Ovary (tissue), 9 donors: ENCODE measurements around the gene EHD3. TPM values are rescaled to one million over a fixed set of nuclear protein-coding genes. Genes with fewer than 3 reads are reported as not detected.
A peak's percentile ranks its signal among the peaks of the same experiment; 100 is the strongest.

Experiments used
- DNase-seq, 5 donors: peaks; one replicate each; pipeline ENCODE4 v3.0.0-alpha.2; 2019 to 2020
- H3K27ac ChIP-seq, 2 donors: fragments of 200-600 bp; one replicate each; pipeline versions ENCODE4 v1.5.1 to v1.8.0; 2019 to 2022
- H3K27me3 ChIP-seq: fragments of 200-600 bp; one replicate; pipeline ENCODE4 v1.8.0; 2022
- H3K36me3 ChIP-seq: fragments of 200-600 bp; sonication (generic); one replicate; pipeline ENCODE4 v1.5.1; 2019
- H3K4me1 ChIP-seq: one replicate; pipeline ENCODE4 v1.8.1; 2013; ENCODE audit warnings: mild to moderate bottlenecking, moderate library complexity; ENCODE audit not compliant: insufficient read depth
- H3K4me3 ChIP-seq: fragments of 200-600 bp; sonication (generic); one replicate; pipeline ENCODE4 v1.5.1; 2017
- H3K9me3 ChIP-seq, 2 donors: fragments of 200-600 bp in 1 of 2; sonication (generic) in 1 of 2; one replicate each; pipeline versions ENCODE4 v1.5.1 to v1.8.1; 2013 to 2019; ENCODE audit warnings: mild to moderate bottlenecking in 1 of 2, moderate library complexity in 1 of 2
- EP300 ChIP-seq: sonication (generic); formaldehyde crosslinking; IDR thresholded peaks from one replicate; pipeline ENCODE4 v1.6.1; 2017; ENCODE audit warnings: antibody characterized with exemption
- POLR2A ChIP-seq: fragments of 450-650 bp; IDR thresholded peaks from one replicate; pipeline ENCODE4 v1.6.1; 2017; ENCODE audit warnings: antibody characterized with exemption, mild to moderate bottlenecking, moderate library complexity
- WGBS, 3 donors: extraction: QIAGEN DNeasy Blood & Tissue Kit in 1 of 3; methylation state at CpG; one replicate each; pipeline versions ENCODE4 v1.1.5 to v1.1.7; 2013 to 2017; 5-methylcytosine and 5-hydroxymethylcytosine counted together
- intact Hi-C, 4 donors: fragments of 100-400 bp; cut with DNase I; formaldehyde crosslinking; loops; one replicate each; pipeline versions ENCODE4 v1.11.0 to v1.15.1; 2022 to 2023
- polyA plus RNA-seq, 2 donors: library from polyadenylated mRNA; stranded (reverse); fragments of 200-250 nt in 1 of 2; fragments of 350-450 nt in 1 of 2; fragmentation: Illumina TruSeq in 1 of 2; extraction: RNeasy Lipid Tissue Mini Kit (QIAGEN cat#74804) in 1 of 2; gene quantifications; one replicate each; pipeline ENCODE4 v1.2.3, GENCODE V29; 2013 to 2014
- total RNA-seq, 7 donors: library from RNA; depleted of rRNA in 2 of 7; stranded (reverse); fragments of >200 nt in 2 of 7; fragmentation: NEBNext Ultra II Directional in 3 of 7; extraction: Animal tissue kit (Norgen Biotek cat#: 25700) in 3 of 7; gene quantifications; one replicate each; pipeline versions ENCODE4 v1.1.0 to v1.2.4, GENCODE V29; 2016 to 2023
- TF ChIP-seq, protein P1 (sequence below), 3 donors: fragments of 450-650 bp in 2 of 3; fragments of 200-600 bp in 1 of 3; IDR thresholded peaks; one replicate each; pipeline versions ENCODE4 v1.5.1 to v1.8.0; 2016 to 2022; ENCODE audit warnings: antibody characterized with exemption in 3 of 3, mild to moderate bottlenecking in 1 of 3
- donor health status: DM: no; HTN: no; CAD: no; lungs with moderate emphysema.
- donor health status: DM: no; HTN: no; CAD: no.
- donor health status: Bipolar disorder and iron deficiency.
- donor health status: DM: yes; HTN: yes; CAD: no.
- donor health status: DM: no; HTN: no; CAD: no.
- donor health status: DM: yes; HTN: yes; CAD: no.

Gene EHD3
- total and polyA plus RNA-seq, 9 donors: 2.8 to 10.6 (median 3.5) TPM

DNA sequence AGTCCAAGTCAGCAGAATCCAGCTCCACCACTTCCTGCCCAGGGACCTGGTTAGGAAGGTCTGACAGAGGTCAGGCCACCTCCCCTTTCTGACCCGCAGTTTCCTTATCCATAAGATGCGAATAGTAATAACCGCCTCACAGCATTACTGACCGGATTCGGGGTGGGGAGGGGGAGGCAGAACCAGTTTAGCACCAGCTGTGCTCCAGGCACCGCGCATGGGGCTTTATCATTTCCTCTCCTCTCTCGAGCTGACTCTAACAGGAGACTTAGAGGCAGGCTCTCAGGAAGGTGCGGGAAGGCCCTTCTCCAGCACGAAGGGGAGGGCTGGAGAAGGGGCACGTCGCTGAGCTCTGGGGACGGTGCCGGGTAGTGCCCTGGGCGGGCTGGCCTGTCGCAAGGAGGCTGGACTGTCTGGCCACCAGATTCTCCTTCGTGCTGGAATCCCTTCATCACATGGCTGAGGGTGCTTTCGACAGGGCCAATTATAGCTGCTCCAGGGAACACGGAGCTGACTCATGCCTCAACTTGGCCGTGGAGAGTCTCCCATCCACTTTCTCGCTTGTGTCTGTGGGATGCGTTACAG, 5.7 kb downstream of the EHD3 start:
- 63 to 73% (median 73%) methylated on average over 22 of the region's 22 CpGs for whole genome bisulfite sequencing, 3 donors
- DNase-seq: no peak
- TF ChIP-seq POLR2A: no peak
- TF ChIP-seq, protein P1, sequence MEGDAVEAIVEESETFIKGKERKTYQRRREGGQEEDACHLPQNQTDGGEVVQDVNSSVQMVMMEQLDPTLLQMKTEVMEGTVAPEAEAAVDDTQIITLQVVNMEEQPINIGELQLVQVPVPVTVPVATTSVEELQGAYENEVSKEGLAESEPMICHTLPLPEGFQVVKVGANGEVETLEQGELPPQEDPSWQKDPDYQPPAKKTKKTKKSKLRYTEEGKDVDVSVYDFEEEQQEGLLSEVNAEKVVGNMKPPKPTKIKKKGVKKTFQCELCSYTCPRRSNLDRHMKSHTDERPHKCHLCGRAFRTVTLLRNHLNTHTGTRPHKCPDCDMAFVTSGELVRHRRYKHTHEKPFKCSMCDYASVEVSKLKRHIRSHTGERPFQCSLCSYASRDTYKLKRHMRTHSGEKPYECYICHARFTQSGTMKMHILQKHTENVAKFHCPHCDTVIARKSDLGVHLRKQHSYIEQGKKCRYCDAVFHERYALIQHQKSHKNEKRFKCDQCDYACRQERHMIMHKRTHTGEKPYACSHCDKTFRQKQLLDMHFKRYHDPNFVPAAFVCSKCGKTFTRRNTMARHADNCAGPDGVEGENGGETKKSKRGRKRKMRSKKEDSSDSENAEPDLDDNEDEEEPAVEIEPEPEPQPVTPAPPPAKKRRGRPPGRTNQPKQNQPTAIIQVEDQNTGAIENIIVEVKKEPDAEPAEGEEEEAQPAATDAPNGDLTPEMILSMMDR (IDR thresholded peaks at IDR 0.05): no peak
- TF ChIP-seq EP300: no peak
- intact Hi-C loops: loop anchor here in 1 of 4 donors (5.0 to 10.0 kb wide), 2 partner anchors 95 to 1962 kb away; no protein-coding TSS in a partner anchor
- Histone ChIP-seq H3K27ac (peak overlapping the region in 1 of 2 donors; percentile 12), H3K27me3 (no peaks in the 10 kb centered on the region), H3K4me3 (no peak overlapping the region), H3K9me3 (no peaks in the 10 kb centered on the region), H3K36me3 (no peaks in the 10 kb centered on the region), H3K4me1 (peaks cover 2% of the 10 kb centered on the region)

DNA sequence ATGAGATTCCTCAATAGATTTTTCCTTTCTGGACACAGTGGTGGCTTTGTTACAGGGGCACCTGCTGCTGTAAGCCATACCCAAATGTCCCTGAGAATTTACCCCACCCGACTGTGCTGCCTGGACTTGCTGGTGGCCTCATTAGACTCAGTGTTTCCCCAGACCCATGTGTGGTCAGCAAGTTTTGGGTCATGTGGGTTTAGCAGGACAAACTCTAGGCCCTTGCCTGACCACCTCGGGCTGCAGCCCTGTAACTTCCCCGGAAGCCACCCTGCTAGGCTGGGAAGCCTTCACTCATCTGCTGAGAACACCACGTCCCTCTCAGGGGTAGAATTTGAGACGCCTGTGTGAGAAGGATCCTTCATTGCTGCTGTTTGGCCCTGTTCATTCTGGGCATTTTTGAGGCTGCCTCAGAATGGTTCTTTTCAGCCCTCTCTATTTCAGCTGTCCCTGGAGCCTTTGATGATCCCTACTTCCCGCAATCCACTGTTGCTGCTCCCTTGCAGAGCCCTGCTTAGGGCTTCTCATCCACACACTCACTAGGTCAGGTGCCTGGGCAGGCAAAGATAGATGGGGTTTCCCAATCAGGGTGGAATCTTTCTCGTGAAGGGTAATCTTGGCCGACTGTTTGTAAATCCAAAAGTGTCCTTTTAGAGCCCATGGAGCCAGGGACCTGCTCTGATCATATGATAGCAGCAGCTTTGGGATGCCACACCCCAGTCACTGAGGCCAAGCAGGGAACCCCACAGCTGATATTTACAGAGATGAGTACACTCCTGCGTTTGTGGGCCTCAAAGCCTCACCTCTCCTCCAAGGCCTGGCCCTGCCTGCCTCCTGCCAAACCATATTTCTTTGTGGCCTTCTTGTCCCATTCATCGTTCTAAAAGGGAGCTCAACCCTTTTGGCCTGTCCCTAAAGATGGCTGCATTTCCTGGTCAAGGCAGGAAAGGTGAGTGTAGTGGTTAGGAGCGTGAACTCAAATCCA, 6.7 kb downstream of the EHD3 start:
- H3K27ac ChIP-seq: no peak overlapping the region
- 78 to 89% (median 81%) methylated on average over 11 of the region's 11 CpGs for WGBS, 3 donors
- intact Hi-C loops: no loop called here
- no peaks in the 10 kb centered on the region for H3K27me3 ChIP-seq
- no peak for DNase-seq
- H3K4me1 ChIP-seq: peaks cover 1% of the 10 kb centered on the region
- no peaks in the 10 kb centered on the region for H3K36me3 ChIP-seq
- no peaks in the 10 kb centered on the region for H3K9me3 ChIP-seq
- H3K4me3 ChIP-seq: no peak overlapping the region
- TF ChIP-seq EP300 (no peak), POLR2A (no peak)
- TF ChIP-seq, protein P1 (IDR thresholded peaks at IDR 0.05): no peak

DNA sequence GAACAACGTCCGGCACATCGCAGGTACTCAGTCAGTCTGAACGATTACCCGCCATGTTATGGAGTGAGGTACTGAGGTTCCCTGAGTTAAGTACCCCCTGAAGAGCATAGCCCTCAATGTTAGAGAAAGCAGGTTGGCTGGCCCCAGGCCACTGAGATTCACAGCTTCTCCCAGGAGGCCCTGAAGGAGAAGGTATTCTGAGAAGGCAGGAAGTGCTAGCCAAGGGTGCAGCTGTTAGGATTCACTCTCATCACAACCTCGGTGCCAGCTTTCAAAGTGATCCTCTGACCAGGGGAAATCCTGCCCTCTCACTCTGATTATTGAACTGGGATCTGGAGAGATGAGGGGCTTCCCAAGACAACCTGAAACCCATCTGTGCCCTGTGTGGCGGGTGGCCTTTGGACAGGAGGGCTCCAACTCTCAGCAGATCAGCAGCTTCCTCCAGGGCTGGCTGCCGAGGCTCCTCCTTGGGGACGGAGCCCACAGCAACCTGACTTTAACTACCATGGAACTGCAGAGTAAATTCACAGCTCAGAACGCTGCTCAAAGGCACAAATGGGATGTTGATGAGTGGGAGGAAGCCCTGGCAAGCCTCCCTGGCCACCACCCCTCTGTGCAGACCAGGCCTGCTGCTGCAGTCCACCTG, 7.8 kb downstream of the EHD3 start:
- H3K4me3 ChIP-seq: no peak overlapping the region
- no peaks in the 10 kb centered on the region for H3K36me3 ChIP-seq
- TF ChIP-seq, protein P1 (IDR thresholded peaks at IDR 0.05): no peak
- TF ChIP-seq POLR2A (no peak), EP300 (no peak)
- DNase-seq: no peak
- intact Hi-C loops: no loop called here
- H3K9me3 ChIP-seq: no peaks in the 10 kb centered on the region
- no peaks in the 10 kb centered on the region for H3K27me3 ChIP-seq
- 71 to 79% (median 74%) methylated on average over 10 of the region's 10 CpGs for WGBS, 3 donors
- no peak overlapping the region for H3K27ac ChIP-seq
- H3K4me1 ChIP-seq: peaks cover 1% of the 10 kb centered on the region

DNA sequence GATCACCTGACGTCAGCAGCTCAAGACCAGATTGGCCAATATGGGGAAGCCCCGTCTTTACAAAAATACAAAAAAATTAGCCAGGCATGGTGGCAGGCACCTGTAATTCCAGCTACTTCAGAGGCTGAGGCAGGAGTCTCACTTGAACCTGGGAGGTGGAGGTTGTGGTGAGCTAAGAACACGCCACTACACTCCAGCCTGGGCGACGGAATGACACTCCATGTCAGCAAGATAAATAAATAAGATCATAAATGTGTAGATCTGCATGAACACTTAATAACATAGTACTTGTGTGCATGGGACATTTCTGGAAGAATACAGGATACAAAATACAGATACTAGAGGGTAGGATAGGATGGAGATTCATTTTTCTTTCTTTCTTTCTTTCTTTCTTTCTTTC, 9.1 kb downstream of the EHD3 start:
- H3K4me3 ChIP-seq: no peak overlapping the region
- H3K27ac ChIP-seq: no peak overlapping the region
- intact Hi-C loops: no loop called here
- no peaks in the 10 kb centered on the region for H3K9me3 ChIP-seq
- H3K36me3 ChIP-seq: no peaks in the 10 kb centered on the region
- DNase-seq: no peak
- H3K27me3 ChIP-seq: no peaks in the 10 kb centered on the region
- H3K4me1 ChIP-seq: peaks cover 1% of the 10 kb centered on the region
- 94 to 98% (median 96%) methylated on average over 5 of the region's 5 CpGs for WGBS, 3 donors
- TF ChIP-seq, protein P1 (IDR thresholded peaks at IDR 0.05): no peak
- no peak for TF ChIP-seq EP300
- TF ChIP-seq POLR2A: no peak
